Measurements from ENCODE around the gene RNLS.
A peak's percentile ranks its signal among the peaks of the same experiment; 100 is the strongest.

The RNLS gene

DNA sequence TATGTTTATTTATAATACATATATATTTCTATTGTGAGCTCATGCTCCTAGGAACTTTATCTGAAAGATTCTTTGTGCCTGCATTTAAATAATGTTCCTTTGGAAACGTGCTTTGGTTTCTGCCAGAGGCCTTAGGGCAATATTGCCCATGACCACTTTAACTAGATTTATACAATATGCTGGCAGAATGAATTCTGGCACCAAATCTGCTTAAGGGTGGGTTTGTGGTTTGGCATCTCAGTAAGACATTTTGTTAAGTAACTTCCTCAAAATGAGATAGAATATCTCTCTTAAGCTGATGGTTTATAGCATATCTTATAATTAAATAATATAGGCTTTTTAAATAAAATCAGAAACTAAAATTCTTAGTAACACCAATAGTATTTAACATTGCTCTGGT, 252.9 kb downstream of the RNLS start:
- Histone ChIP-seq H3K4me3 (ENCODE audit: insufficient read depth, low read length, poor library complexity, severe bottlenecking) (no peak overlapping the region), H3K4me2 (ENCODE audit: low read depth, low read length, poor library complexity, severe bottlenecking) (peak overlapping the region; percentile 56), H3F3A (ENCODE audit: insufficient read depth) (peaks cover 13% of the 10 kb centered on the region; the same call in 1 of the 2 replicates), H3K36me3 (ENCODE audit: low read length) (no peaks in the 10 kb centered on the region), H2AFZ (ENCODE audit: low read depth, low read length, severe bottlenecking) (peak overlapping the region; percentile 36), H3K9ac (ENCODE audit: low read length) (no peak overlapping the region), H3K9me2 (replicated peaks; ENCODE audit: insufficient read depth, low read length) (no peaks in the 10 kb centered on the region), H3K79me2 (ENCODE audit: insufficient read depth, low read length) (no peaks in the 10 kb centered on the region), H3K9me3 (ENCODE audit: insufficient read depth, low read length) (no peaks in the 10 kb centered on the region), H4K20me1 (ENCODE audit: low read depth, low read length) (no peaks in the 10 kb centered on the region), H3K27me3 (ENCODE audit: low read length) (no peaks in the 10 kb centered on the region), H3K27ac (ENCODE audit: low read depth, low read length) (peak overlapping the region; percentile 83)
- TF ChIP-seq EZH2phosphoT487 (conservative IDR thresholded peaks at IDR 0.05; ENCODE audit: low read length): no peak
- no peak for TF ChIP-seq CTCF (IDR thresholded peaks at IDR 0.05; ENCODE audit: insufficient read depth, low read length, poor library complexity, severe bottlenecking)

GRCh38 chr10:88322324-88323063, 260.6 kb downstream of the RNLS start:
- no peak overlapping the region for H3K9ac ChIP-seq (ENCODE audit: low read length)
- H2AFZ ChIP-seq (ENCODE audit: low read depth, low read length, severe bottlenecking): no peak overlapping the region
- H4K20me1 ChIP-seq (ENCODE audit: low read depth, low read length): no peaks in the 10 kb centered on the region
- H3K36me3 ChIP-seq (ENCODE audit: low read length): peaks cover 23% of the 10 kb centered on the region
- H3K4me2 ChIP-seq (ENCODE audit: low read depth, low read length, poor library complexity, severe bottlenecking): no peak overlapping the region
- no peaks in the 10 kb centered on the region for H3K79me2 ChIP-seq (ENCODE audit: insufficient read depth, low read length)
- H3K27ac ChIP-seq (ENCODE audit: low read depth, low read length): no peak overlapping the region
- H3F3A ChIP-seq (ENCODE audit: insufficient read depth): peaks cover 8% of the 10 kb centered on the region; the same call in 1 of the 2 replicates
- H3K27me3 ChIP-seq (ENCODE audit: low read length): no peaks in the 10 kb centered on the region
- TF ChIP-seq CTCF (IDR thresholded peaks at IDR 0.05; ENCODE audit: insufficient read depth, low read length, poor library complexity, severe bottlenecking) (no peak), EZH2phosphoT487 (conservative IDR thresholded peaks at IDR 0.05; ENCODE audit: low read length) (no peak)
- H3K9me3 ChIP-seq (ENCODE audit: insufficient read depth, low read length): peaks cover 35% of the 10 kb centered on the region; the same call in 1 of the 2 replicates
- H3K4me3 ChIP-seq (ENCODE audit: insufficient read depth, low read length, poor library complexity, severe bottlenecking): no peak overlapping the region
- no peaks in the 10 kb centered on the region for H3K9me2 ChIP-seq (replicated peaks; ENCODE audit: insufficient read depth, low read length)

DNA sequence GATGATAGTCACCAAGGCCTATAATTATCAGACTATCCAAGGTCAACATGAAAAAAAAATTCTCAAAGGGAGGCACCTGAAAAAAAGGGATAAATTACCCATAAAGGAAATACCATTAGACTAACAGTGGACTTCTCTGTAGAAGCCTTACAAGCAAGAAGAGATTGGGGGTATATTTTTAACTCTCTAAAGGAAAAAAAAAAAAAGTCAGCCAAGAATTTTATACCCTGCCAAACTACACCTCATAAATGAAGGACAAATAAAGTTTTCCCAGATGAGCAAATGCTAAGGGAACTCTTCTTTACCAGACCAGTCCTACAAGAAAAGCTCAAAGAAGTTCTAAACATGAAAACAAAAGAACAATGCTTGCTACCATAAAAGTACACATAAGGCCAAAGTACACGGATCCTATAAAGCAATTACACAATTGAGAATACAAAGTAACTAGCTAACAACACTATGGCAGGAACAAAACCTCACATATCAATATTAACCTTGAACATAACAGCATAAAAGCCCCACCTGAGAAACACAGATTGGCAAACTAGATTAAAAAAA, 263.1 kb downstream of the RNLS start:
- Histone ChIP-seq H3K27me3 (ENCODE audit: low read length) (no peaks in the 10 kb centered on the region), H3K4me3 (ENCODE audit: insufficient read depth, low read length, poor library complexity, severe bottlenecking) (no peak overlapping the region), H3K9ac (ENCODE audit: low read length) (no peak overlapping the region), H3K79me2 (ENCODE audit: insufficient read depth, low read length) (no peaks in the 10 kb centered on the region), H3K9me3 (ENCODE audit: insufficient read depth, low read length) (peaks cover 35% of the 10 kb centered on the region; the same call in 1 of the 2 replicates), H3K9me2 (replicated peaks; ENCODE audit: insufficient read depth, low read length) (no peaks in the 10 kb centered on the region), H2AFZ (ENCODE audit: low read depth, low read length, severe bottlenecking) (no peak overlapping the region), H3K36me3 (ENCODE audit: low read length) (peaks cover 23% of the 10 kb centered on the region), H3K4me2 (ENCODE audit: low read depth, low read length, poor library complexity, severe bottlenecking) (no peak overlapping the region), H3F3A (ENCODE audit: insufficient read depth) (peaks cover 3% of the 10 kb centered on the region; the same call in 1 of the 2 replicates), H3K27ac (ENCODE audit: low read depth, low read length) (no peak overlapping the region), H4K20me1 (ENCODE audit: low read depth, low read length) (no peaks in the 10 kb centered on the region)
- TF ChIP-seq EZH2phosphoT487 (conservative IDR thresholded peaks at IDR 0.05; ENCODE audit: low read length): no peak

DNA sequence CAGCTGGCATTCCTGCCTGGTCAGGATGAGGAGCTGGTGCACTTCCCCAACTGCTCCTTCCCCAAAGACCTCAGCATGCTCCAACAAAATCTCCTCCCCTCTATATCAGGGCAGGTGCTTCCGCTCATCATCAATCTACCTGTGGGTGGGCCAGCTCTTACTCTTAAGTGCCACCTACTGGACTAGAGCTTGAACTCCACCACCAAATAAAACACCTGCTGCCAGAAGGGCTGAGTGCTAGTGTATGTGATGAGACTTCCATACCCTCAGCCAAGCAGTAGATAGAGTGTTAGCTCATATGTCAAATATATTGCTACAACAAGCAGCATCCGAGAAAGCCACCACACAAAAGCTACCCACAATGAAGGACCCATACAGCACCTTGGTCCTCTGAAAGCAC, 264.3 kb downstream of the RNLS start:
- H3K9ac ChIP-seq (ENCODE audit: low read length): no peak overlapping the region
- H3K9me3 ChIP-seq (ENCODE audit: insufficient read depth, low read length): peaks cover 35% of the 10 kb centered on the region; the same call in 1 of the 2 replicates
- H3K27ac ChIP-seq (ENCODE audit: low read depth, low read length): peak overlapping the region; percentile 7; the same call in 1 of the 2 replicates
- no peaks in the 10 kb centered on the region for H3K27me3 ChIP-seq (ENCODE audit: low read length)
- H3K79me2 ChIP-seq (ENCODE audit: insufficient read depth, low read length): no peaks in the 10 kb centered on the region
- H2AFZ ChIP-seq (ENCODE audit: low read depth, low read length, severe bottlenecking): no peak overlapping the region
- H3K4me2 ChIP-seq (ENCODE audit: low read depth, low read length, poor library complexity, severe bottlenecking): no peak overlapping the region
- H3K4me3 ChIP-seq (ENCODE audit: insufficient read depth, low read length, poor library complexity, severe bottlenecking): no peak overlapping the region
- TF ChIP-seq EZH2phosphoT487 (conservative IDR thresholded peaks at IDR 0.05; ENCODE audit: low read length) (no peak), CTCF (IDR thresholded peaks at IDR 0.05; ENCODE audit: insufficient read depth, low read length, poor library complexity, severe bottlenecking) (peak; percentile 27)
- H4K20me1 ChIP-seq (ENCODE audit: low read depth, low read length): no peaks in the 10 kb centered on the region
- H3K9me2 ChIP-seq (replicated peaks; ENCODE audit: insufficient read depth, low read length): no peaks in the 10 kb centered on the region
- peaks cover 23% of the 10 kb centered on the region for H3K36me3 ChIP-seq (ENCODE audit: low read length)
- H3F3A ChIP-seq (ENCODE audit: insufficient read depth): no peaks in the 10 kb centered on the region
